Progenitor cell of endocrine pancreas (in vitro differentiated cells): Measurements from ENCODE around the gene TACR2. TPM values are rescaled to one million over a fixed set of nuclear protein-coding genes. Genes with fewer than 3 reads are reported as not detected.

Experiments
- DNase-seq: peaks from one replicate; pipeline ENCODE4 v3.0.0; 2021; ENCODE audit warnings: low spot score; ENCODE audit not compliant: unreplicated experiment
- H3K27ac Mint-ChIP-seq: 2 replicates; pipeline ENCODE4 v1.8.0; 2021; ENCODE audit warnings: mild to moderate bottlenecking, moderate library complexity, mixed read lengths
- H3K27me3 Mint-ChIP-seq: 2 replicates; pipeline ENCODE4 v1.8.0; 2021; ENCODE audit warnings: mixed read lengths
- H3K36me3 Mint-ChIP-seq: 2 replicates; pipeline ENCODE4 v1.8.0; 2022; ENCODE audit warnings: mixed read lengths; ENCODE audit not compliant: insufficient read depth
- H3K4me1 Mint-ChIP-seq: 2 replicates; pipeline ENCODE4 v1.8.0; 2021; ENCODE audit warnings: low read depth, mixed read lengths
- H3K4me3 Mint-ChIP-seq: 2 replicates; pipeline ENCODE4 v1.8.0; 2021; ENCODE audit warnings: low read depth, mild to moderate bottlenecking, moderate library complexity, mixed read lengths
- H3K9me3 Mint-ChIP-seq: 2 replicates; pipeline ENCODE4 v1.8.0; 2021; ENCODE audit warnings: low read depth, mixed read lengths
- total RNA-seq: library from RNA; stranded (reverse); gene quantifications from 2 replicates; pipeline ENCODE4 v1.2.1, GENCODE V29; 2021
- TF ChIP-seq, protein P1 (sequence below): fragments of 200-600 bp; sonication (generic); IDR thresholded peaks from one replicate; pipeline ENCODE4 v1.5.0; 2021; ENCODE audit warnings: antibody characterized with exemption, mild to moderate bottlenecking; ENCODE audit not compliant: unreplicated experiment

The TACR2 gene
- total RNA-seq, 1 donor from 2014 or later, result not detected

DNA sequence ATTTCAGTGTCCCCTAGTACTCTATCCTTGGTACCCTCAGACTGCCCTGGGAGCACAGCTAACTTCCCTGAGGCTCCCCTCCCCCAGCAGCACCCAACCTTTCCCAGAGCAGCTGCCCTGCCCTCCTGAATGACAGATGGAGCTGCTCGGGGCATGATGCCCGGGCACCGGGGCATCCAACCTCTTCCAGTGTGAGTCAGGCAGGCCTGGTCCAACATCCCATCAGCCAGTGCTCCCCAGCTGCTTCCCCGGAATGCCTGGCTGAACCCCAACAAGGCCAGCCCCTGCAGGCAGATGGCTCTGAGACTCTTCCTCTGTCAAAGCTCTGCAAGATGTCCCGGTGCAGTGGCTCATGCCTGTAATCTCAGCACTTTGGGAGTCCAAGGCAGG is 22.6 kb upstream of the TACR2 start:
- Mint-ChIP-seq H3K4me3 (no peak overlapping the region), H3K27ac (no peak overlapping the region)

DNA sequence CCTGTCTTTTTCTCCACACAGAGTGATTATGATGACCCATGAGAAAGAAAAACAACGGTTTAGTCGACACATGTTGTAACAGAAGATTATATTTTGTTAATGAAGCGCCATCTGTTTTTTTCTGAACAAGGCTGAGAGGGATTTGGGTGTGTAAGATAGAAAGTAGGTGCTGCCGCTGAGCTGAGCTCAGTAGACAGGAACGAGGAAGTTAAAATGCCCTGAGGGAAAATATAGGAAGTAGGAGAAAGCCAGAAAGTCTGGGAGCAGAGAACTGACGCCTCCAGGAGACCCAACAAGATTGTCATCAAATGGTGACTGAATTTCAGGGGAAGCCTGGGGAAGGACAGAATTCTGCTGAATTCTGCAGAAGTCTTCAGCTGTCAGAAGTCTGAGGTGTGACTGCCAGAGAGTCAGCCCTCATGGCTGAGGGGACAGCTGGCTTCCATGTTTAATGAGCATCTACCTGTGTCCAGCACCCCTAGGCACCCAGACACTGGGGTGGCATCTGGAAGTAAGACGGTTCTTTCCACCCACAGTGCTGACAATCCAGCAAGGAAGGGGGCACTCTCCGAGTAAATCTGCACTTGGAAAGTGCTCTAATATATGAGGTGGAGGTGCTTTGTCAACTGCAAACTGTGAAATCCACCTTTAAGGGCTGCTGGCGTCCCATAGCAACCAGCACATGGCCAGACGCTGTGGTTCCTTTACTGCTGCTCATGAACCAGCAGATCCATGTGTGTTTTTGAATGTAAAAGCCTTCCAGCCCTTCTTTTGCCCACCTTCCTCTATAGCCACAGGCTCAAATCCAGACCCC is 22.0 kb upstream of the TACR2 start:
- H3K4me3 Mint-ChIP-seq, result no peak overlapping the region
- H3K36me3 Mint-ChIP-seq, result no peaks in the 10 kb centered on the region
- peaks cover 8% of the 10 kb centered on the region for H3K4me1 Mint-ChIP-seq
- peak overlapping the region; percentile 13 for H3K27ac Mint-ChIP-seq
- peaks cover 18% of the 10 kb centered on the region for H3K27me3 Mint-ChIP-seq
- no peak for DNase-seq
- H3K9me3 Mint-ChIP-seq, result no peaks in the 10 kb centered on the region
- TF ChIP-seq, protein P1, sequence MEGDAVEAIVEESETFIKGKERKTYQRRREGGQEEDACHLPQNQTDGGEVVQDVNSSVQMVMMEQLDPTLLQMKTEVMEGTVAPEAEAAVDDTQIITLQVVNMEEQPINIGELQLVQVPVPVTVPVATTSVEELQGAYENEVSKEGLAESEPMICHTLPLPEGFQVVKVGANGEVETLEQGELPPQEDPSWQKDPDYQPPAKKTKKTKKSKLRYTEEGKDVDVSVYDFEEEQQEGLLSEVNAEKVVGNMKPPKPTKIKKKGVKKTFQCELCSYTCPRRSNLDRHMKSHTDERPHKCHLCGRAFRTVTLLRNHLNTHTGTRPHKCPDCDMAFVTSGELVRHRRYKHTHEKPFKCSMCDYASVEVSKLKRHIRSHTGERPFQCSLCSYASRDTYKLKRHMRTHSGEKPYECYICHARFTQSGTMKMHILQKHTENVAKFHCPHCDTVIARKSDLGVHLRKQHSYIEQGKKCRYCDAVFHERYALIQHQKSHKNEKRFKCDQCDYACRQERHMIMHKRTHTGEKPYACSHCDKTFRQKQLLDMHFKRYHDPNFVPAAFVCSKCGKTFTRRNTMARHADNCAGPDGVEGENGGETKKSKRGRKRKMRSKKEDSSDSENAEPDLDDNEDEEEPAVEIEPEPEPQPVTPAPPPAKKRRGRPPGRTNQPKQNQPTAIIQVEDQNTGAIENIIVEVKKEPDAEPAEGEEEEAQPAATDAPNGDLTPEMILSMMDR, result no peak

More for the DNA sequence above, 22.6 kb upstream of the TACR2 start:
- Mint-ChIP-seq H3K36me3 (no peaks in the 10 kb centered on the region), H3K27me3 (peaks cover 18% of the 10 kb centered on the region), H3K4me1 (peaks cover 8% of the 10 kb centered on the region), H3K9me3 (no peaks in the 10 kb centered on the region)
- TF ChIP-seq, protein P1, result no peak
- no peak for DNase-seq

DNA sequence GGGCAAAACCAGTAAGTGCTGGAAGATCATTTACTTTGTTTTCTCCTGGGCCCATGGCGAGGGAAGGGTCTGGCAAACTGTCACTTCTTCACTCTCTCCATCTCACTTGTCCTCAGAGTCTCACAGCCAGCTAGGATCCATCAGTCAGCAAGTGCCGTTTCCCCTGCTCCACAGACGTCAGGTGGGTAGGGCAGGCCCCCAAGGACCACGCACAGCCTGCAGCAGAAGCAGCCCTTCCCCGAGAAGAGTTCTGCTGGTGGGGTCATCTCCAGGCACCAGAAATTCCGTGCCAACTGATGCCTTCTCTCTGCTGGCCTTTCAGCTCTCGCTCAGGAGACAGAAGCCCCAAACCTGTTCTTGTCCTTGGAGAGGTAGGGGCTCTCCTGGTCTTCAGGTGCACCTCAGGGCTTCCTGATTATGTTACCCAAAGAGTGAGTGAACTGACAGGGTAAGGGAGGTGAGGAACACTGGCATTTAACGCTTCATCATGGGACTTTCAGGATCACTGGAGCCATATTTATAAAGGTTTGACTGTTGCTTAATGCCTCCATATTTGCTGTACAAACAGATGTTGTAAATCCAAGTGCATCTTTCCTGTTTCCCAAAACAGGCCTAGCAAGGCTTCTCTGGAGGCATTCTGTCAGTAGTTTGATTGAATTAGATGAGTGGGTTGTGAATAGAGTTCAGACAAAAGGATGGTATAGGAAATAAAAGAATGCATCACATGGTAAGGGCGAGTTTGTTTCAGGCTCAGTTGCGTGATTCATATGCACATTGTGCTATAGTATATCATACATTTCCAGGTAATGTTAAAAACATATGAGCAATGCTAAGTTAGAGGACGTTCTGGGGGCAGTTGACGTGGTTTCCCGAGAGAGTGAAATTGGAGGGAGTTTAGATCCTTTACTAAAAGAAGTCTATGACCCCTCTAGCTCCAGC is 20.9 kb upstream of the TACR2 start:
- Mint-ChIP-seq H3K9me3 (no peaks in the 10 kb centered on the region), H3K27me3 (peaks cover 18% of the 10 kb centered on the region), H3K4me3 (no peak overlapping the region), H3K27ac (no peak overlapping the region), H3K4me1 (peaks cover 8% of the 10 kb centered on the region), H3K36me3 (no peaks in the 10 kb centered on the region)
- no peak for DNase-seq
- TF ChIP-seq, protein P1, result no peak

DNA sequence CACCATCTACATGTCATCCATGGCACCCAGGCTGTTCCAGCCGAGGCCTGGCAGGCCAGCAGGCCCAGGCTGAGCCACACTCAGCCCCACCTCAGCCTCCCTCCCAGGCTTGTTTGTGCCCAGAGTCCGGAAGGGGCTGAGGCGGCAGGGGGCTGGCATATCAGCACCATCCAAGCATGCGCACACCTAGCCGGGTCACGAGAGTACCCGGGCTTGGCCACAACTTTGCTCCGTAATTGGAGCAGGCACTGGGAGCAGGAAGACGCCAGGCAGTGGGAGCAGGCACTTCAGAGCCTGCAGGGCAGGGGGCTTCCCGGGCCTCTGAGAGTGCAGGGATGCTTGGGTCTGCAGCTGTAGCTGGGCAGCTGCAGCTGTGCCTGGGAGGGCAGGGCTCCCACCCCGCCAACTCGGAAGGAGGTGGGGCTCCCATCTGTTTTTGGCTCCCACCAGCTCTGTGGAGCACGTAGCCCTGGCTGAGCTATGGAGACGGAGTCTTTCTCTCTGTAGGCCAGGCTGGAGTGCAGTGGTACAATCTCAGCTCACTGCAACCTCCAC is 19.3 kb upstream of the TACR2 start:
- no peaks in the 10 kb centered on the region for H3K9me3 Mint-ChIP-seq
- H3K36me3 Mint-ChIP-seq, result no peaks in the 10 kb centered on the region
- no peak overlapping the region for H3K4me3 Mint-ChIP-seq
- H3K27me3 Mint-ChIP-seq, result peaks cover 14% of the 10 kb centered on the region
- no peak for DNase-seq
- no peak overlapping the region for H3K27ac Mint-ChIP-seq
- peaks cover 8% of the 10 kb centered on the region for H3K4me1 Mint-ChIP-seq
- TF ChIP-seq, protein P1, result no peak

DNA sequence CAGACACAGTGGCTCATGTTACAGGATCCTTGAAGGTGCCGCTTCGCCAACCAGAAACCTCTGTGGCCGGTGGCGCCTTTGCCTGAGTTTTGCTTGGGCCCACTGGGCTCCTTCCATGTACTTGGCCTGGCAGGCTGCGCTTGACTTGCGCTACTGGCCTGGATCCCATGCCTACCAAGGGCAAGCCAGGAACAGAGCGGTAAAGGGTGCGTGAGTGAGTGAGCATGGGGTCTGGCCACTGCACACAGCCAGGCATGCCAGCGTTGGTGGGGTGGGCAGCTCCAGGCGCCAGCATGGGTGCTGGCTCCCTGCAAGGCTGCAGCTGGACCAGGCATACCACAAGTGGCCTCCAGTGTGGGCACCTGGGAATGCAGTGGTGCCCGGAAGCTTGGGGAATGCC is 18.2 kb upstream of the TACR2 start:
- Mint-ChIP-seq H3K27ac (no peak overlapping the region), H3K9me3 (no peaks in the 10 kb centered on the region), H3K4me3 (no peak overlapping the region), H3K36me3 (no peaks in the 10 kb centered on the region), H3K4me1 (peaks cover 6% of the 10 kb centered on the region), H3K27me3 (peaks cover 14% of the 10 kb centered on the region)
- TF ChIP-seq, protein P1, result no peak
- no peak for DNase-seq
